Erythroblast (primary cell): ENCODE results near the gene HFE.
"Not testable (repeated sequence)": the region's sequence is repeated elsewhere in the genome, so short reads cannot be mapped to it uniquely, and the experiment has no call there.

Source experiments
- DNase-seq, 2 experiments: peaks; one replicate each; lab custom pipeline; 2025; lab: John Stamatoyannopoulos, UW
- GATA1 ChIP-seq: IDR thresholded peaks from 2 replicates; pipeline ENCODE4 v1.6.1; 2011; ENCODE audit warnings: low read depth, mild to moderate bottlenecking, control low read depth, low read length, moderate library complexity
- POLR2A ChIP-seq: IDR thresholded peaks from 2 replicates; pipeline ENCODE4 v1.6.1; 2011; ENCODE audit warnings: mild to moderate bottlenecking, low read length

The HFE gene

GRCh38 chr6:26054781-26055718 lies 32.2 kb upstream of the HFE start:
- TF ChIP-seq POLR2A: peak; percentile 93
- no peak for TF ChIP-seq GATA1
- DNase-seq: peak; percentile 96 to 97

GRCh38 chr6:26055719-26056582 lies 31.3 kb upstream of the HFE start:
- DNase-seq: peak; percentile 94 to 96
- TF ChIP-seq GATA1: no peak
- TF ChIP-seq POLR2A: peak; percentile 100

- peak; percentile 83 to 86 for DNase-seq
Measured at GRCh38 chr6:26056583-26057350, 30.5 kb upstream of the HFE start.

GRCh38 chr6:26057899-26058298 lies 29.3 kb upstream of the HFE start:
- no peak for DNase-seq
- TF ChIP-seq POLR2A: no peak
- no peak for TF ChIP-seq GATA1

More at GRCh38 chr6:26056583-26057350, 30.5 kb upstream of the HFE start:
- no peak for TF ChIP-seq POLR2A

- not testable (repeated sequence) for DNase-seq
Measured at GRCh38 chr6:26058477-26059033, 28.7 kb upstream of the HFE start.

GRCh38 chr6:26059941-26060340 lies 27.3 kb upstream of the HFE start:
- no peak for TF ChIP-seq POLR2A
- no peak for TF ChIP-seq GATA1
- DNase-seq: no peak

GRCh38 chr6:26064619-26065257 lies 22.5 kb upstream of the HFE start:
- no peak for TF ChIP-seq GATA1
- TF ChIP-seq POLR2A: no peak
- DNase-seq: peak; percentile 77 to 83

GRCh38 chr6:26065952-26066380 lies 21.3 kb upstream of the HFE start:
- no peak for TF ChIP-seq POLR2A
- TF ChIP-seq GATA1: no peak

GRCh38 chr6:26067367-26067766 lies 19.9 kb upstream of the HFE start:
- no peak for DNase-seq
- TF ChIP-seq GATA1: no peak
- TF ChIP-seq POLR2A: no peak

More at GRCh38 chr6:26065952-26066380, 21.3 kb upstream of the HFE start:
- DNase-seq: peak; percentile 90 to 91

- TF ChIP-seq POLR2A (no peak), GATA1 (no peak)
- DNase-seq: no peak
Measured at GRCh38 chr6:26068036-26068435, 19.2 kb upstream of the HFE start.

GRCh38 chr6:26071135-26071534 lies 16.1 kb upstream of the HFE start:
- TF ChIP-seq GATA1: no peak
- TF ChIP-seq POLR2A: no peak
- DNase-seq: no peak

- TF ChIP-seq GATA1 (no peak), POLR2A (no peak)
- DNase-seq: no peak
Measured at GRCh38 chr6:26075063-26075717, 12.0 kb upstream of the HFE start.

- not testable (repeated sequence) for DNase-seq
Measured at GRCh38 chr6:26078066-26078465, 9.2 kb upstream of the HFE start.

- not testable (repeated sequence) for DNase-seq
Measured at GRCh38 chr6:26081096-26081495, 6.1 kb upstream of the HFE start.
